RWPE1 (cell line): Measurements from ENCODE around the gene CORO2A.

Source experiments
- CTCF ChIA-PET: fragments of 350-600 bp; sonication (Branson Sonifier 250); formaldehyde crosslinking; extraction: SDS; loops from one replicate; lab custom pipeline; 2021; lab: Yijun Ruan, JAX
- POLR2A ChIA-PET: fragments of 400-600 bp; formaldehyde crosslinking; extraction: SDS; loops from one replicate; lab custom pipeline; 2020; ENCODE audit warnings: antibody characterized with exemption; ENCODE audit not compliant: low non-redundant PET; lab: Yijun Ruan, JAX
- DNase-seq: peaks from one replicate; pipeline ENCODE4 v3.0.0; 2012; ENCODE audit warnings: low spot score
- H3K27ac ChIP-seq: fragments of 450-650 bp; 2 replicates; pipeline ENCODE4 v1.5.1; 2017
- TF ChIP-seq, protein P1 (sequence below): fragments of 450-650 bp; conservative IDR thresholded peaks from 2 replicates; pipeline ENCODE4 v1.5.1; 2017; ENCODE audit warnings: low read depth, mild to moderate bottlenecking

Gene CORO2A

DNA sequence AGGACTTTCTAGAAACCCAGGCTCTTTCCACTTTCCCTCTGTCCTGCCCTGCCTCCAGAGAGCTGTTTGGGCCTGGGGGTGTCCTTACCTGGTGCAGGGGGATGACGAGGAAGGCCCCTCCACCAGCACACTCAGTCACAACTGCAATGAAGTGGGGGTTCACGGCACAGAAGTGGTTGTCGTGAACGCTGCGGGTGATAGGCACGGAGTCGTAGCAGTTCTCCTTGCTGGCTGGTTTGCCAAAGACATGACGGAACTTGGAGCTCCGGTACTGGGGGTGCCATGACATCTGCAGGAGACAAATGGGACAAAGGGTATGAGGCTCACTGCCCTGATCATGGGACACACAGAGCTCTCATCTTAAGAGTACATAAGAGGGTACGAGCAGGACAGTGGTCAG, 35.1 kb downstream of the CORO2A start:
- ChIA-PET CTCF (no interaction called here), POLR2A (no interaction called here)
- no peak for DNase-seq
- TF ChIP-seq, protein P1, sequence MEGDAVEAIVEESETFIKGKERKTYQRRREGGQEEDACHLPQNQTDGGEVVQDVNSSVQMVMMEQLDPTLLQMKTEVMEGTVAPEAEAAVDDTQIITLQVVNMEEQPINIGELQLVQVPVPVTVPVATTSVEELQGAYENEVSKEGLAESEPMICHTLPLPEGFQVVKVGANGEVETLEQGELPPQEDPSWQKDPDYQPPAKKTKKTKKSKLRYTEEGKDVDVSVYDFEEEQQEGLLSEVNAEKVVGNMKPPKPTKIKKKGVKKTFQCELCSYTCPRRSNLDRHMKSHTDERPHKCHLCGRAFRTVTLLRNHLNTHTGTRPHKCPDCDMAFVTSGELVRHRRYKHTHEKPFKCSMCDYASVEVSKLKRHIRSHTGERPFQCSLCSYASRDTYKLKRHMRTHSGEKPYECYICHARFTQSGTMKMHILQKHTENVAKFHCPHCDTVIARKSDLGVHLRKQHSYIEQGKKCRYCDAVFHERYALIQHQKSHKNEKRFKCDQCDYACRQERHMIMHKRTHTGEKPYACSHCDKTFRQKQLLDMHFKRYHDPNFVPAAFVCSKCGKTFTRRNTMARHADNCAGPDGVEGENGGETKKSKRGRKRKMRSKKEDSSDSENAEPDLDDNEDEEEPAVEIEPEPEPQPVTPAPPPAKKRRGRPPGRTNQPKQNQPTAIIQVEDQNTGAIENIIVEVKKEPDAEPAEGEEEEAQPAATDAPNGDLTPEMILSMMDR, result no peak
- H3K27ac ChIP-seq, result no peak overlapping the region

DNA sequence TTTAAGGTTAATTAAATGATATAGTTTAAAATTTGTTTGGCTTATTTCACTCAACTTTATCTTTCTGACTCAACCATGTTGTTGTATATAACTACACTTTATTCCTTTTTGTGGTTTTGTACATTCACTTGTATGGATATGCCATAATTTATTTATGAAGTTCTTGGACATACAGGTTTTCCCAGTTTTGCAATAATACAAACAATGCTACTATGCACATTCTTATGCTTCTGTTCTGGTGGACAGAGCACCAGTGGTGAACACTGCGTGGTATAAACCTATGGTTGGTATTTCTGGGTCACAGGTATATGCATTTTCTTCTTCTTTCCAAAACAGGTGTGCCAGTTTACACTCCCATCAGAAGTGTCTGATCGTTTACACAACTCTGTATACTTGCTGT, 37.8 kb downstream of the CORO2A start:
- TF ChIP-seq, protein P1, result no peak
- no peak overlapping the region for H3K27ac ChIP-seq
- ChIA-PET POLR2A (no interaction called here), CTCF (interaction anchor here (0.7 kb wide), 1 partner anchor 12 kb away, joined by 3 read pairs; no protein-coding TSS in a partner anchor)
- DNase-seq, result no peak

DNA sequence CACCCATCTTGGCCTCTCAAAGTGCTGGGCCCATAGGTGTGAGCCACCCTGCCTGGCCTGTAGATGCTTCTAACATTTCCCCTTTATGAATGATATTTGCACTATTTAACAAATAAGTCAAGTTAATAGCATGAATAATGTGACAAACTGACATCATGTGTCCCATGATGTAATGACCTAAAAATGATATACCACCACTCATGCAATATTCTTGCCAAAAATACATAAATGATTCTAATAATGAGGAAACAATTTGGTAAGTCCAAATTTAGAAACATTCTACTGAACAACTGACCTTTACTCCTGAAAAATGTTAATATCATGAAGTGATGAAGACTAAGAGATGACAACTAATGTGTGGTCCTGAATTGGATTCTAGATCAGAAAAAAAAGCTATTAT, 39.9 kb downstream of the CORO2A start:
- TF ChIP-seq, protein P1, result no peak
- ChIA-PET CTCF (interaction anchor here (0.6 kb wide), 2 partner anchors 7 to 26 kb away, joined by 3 to 4 read pairs; no protein-coding TSS in a partner anchor), POLR2A (no interaction called here)
- H3K27ac ChIP-seq, result no peak overlapping the region
- no peak for DNase-seq

DNA sequence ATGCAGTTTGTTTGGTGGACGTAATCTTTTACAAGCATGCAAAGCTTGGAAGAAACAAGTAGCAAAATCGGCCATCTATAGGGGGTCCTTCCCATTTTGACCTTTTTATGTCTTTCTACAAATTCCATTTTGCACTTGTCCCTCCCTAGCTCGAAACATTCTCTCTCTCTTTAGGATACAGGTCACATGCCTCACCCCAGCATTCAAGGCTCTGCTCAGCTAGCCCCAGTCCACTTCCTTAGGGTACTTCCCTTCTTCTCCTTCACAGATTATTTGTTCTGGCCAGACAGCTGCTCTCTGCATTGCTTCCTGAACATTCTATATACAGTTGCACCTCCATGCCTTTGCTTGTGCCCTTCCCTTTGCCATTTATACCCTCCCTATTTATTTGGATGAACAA, 41.7 kb downstream of the CORO2A start:
- no peak for DNase-seq
- TF ChIP-seq, protein P1, result no peak
- ChIA-PET CTCF (no interaction called here), POLR2A (no interaction called here)
- no peak overlapping the region for H3K27ac ChIP-seq

DNA sequence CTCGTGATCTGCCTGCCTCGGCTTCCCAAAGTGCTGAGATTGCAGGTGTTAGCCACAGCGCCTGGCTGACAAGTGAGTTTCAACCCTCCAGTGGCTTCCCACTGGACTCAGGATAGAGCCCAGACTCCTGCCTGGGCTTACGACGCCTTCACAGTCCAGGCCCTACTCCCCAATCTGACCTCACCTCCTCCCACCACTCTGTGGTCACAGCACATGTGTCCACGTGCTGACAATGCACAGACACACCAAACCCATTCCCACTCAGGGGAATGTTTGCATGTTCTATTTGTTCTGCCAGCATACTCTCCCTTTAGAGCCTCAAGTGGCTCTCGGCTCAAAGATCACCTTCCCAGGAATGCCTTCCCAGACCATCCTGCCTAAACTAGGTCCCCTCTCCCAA, 42.3 kb downstream of the CORO2A start:
- TF ChIP-seq, protein P1, result no peak
- ChIA-PET POLR2A (no interaction called here), CTCF (interaction anchor here (0.6 kb wide), 1 partner anchor 51 kb away, joined by 7 read pairs; no protein-coding TSS in a partner anchor)
- DNase-seq, result no peak
- H3K27ac ChIP-seq, result peak overlapping the region; percentile 13

DNA sequence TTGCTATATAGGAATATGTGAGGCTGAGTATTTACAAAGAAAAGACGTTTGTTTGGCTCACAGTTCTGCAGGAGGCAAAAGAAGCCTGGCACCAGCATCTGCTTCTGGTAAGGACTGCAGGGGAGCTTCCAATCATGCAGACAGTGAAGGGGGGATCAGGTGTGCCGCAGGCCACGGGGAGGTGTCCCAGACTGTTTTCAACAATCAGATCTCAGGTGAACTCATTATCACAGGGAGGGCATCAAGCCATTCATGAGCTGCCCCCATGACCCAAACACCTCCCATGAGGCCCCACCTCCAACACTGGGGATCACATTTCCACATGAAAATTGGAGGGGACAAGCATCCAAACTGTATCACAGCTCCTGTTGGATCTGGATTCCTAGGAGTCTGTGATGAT, 43.0 kb downstream of the CORO2A start:
- ChIA-PET POLR2A (no interaction called here), CTCF (interaction anchor here (0.6 kb wide), 2 partner anchors 10 to 52 kb away, joined by 5 to 7 read pairs; no protein-coding TSS in a partner anchor)
- TF ChIP-seq, protein P1, result no peak
- DNase-seq, result no peak
- H3K27ac ChIP-seq, result peak overlapping the region; percentile 31
